Measurements from ENCODE around the gene ATXN1. TPM values are rescaled to one million over a fixed set of nuclear protein-coding genes. Genes with fewer than 3 reads are reported as not detected.

ATXN1 gene
- total and polyA plus RNA-seq, 2 of the 13 experiments (the other 11 are each of a cell fraction or from before 2014, with no cell fraction given): 20.7 to 39.5 TPM

DNA sequence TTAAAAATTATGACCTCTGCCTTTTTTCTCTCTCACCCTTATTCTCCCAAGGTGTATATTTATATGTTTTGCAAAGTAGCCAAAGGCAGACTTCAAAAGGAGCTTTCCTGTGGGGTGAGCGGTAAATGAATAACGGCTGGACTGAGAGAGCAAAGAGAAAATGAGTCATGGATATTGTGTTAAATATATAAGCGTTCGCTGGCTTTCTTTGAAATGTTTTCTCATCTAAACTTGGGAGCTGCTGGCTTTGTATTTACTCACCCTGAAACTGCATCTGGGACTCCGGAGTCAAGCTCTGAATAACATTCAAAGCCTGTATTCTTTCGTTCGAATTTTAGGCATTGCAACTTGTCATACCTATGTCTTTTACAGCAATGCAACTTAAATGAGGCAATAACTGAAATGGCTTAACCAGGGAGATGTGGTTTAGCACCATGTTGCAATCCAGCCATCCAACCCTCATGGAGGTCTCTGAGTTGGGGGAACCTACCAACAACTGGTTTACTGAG is 32.0 kb downstream of the ATXN1 start (continued):
- TF ChIP-seq STAT6 (CRISPR knock-in tag; IDR thresholded peaks at IDR 0.05; ENCODE audit: borderline replicate concordance) (peak; percentile 25; the same call in 1 of the 2 replicates), ZFP82 (CRISPR knock-in tag; IDR thresholded peaks at IDR 0.05; ENCODE audit: borderline replicate concordance) (0 out of 2 replicates have a peak, but pooled peaks have one; percentile 33), PAXIP1 (CRISPR knock-in tag; conservative IDR thresholded peaks at IDR 0.05) (peak; percentile 90), ZNF12 (CRISPR knock-in tag; IDR thresholded peaks at IDR 0.05) (0 out of 2 replicates have a peak, but pooled peaks have one; percentile 19), MIXL1 (CRISPR knock-in tag; IDR thresholded peaks at IDR 0.05) (0 out of 2 replicates have a peak, but pooled peaks have one; percentile 31), STAG1 (CRISPR knock-in tag; IDR thresholded peaks at IDR 0.05) (0 out of 2 replicates have a peak, but pooled peaks have one; percentile 4), FOXP4 (CRISPR knock-in tag; IDR thresholded peaks at IDR 0.05) (peak; percentile 90), FOXJ3 (CRISPR knock-in tag; IDR thresholded peaks at IDR 0.05; ENCODE audit: borderline replicate concordance) (peak; percentile 88; the same call in 1 of the 2 replicates)
- TF ChIP-seq, protein P1, sequence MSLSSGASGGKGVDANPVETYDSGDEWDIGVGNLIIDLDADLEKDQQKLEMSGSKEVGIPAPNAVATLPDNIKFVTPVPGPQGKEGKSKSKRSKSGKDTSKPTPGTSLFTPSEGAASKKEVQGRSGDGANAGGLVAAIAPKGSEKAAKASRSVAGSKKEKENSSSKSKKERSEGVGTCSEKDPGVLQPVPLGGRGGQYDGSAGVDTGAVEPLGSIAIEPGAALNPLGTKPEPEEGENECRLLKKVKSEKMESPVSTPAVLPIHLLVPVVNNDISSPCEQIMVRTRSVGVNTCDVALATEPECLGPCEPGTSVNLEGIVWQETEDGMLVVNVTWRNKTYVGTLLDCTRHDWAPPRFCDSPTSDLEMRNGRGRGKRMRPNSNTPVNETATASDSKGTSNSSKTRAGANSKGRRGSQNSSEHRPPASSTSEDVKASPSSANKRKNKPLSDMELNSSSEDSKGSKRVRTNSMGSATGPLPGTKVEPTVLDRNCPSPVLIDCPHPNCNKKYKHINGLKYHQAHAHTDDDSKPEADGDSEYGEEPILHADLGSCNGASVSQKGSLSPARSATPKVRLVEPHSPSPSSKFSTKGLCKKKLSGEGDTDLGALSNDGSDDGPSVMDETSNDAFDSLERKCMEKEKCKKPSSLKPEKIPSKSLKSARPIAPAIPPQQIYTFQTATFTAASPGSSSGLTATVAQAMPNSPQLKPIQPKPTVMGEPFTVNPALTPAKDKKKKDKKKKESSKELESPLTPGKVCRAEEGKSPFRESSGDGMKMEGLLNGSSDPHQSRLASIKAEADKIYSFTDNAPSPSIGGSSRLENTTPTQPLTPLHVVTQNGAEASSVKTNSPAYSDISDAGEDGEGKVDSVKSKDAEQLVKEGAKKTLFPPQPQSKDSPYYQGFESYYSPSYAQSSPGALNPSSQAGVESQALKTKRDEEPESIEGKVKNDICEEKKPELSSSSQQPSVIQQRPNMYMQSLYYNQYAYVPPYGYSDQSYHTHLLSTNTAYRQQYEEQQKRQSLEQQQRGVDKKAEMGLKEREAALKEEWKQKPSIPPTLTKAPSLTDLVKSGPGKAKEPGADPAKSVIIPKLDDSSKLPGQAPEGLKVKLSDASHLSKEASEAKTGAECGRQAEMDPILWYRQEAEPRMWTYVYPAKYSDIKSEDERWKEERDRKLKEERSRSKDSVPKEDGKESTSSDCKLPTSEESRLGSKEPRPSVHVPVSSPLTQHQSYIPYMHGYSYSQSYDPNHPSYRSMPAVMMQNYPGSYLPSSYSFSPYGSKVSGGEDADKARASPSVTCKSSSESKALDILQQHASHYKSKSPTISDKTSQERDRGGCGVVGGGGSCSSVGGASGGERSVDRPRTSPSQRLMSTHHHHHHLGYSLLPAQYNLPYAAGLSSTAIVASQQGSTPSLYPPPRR (CRISPR knock-in tag; IDR thresholded peaks at IDR 0.05; ENCODE audit: borderline replicate concordance): peak; percentile 64; the same call in 1 of the 2 replicates
